AG04450 (cell line): ENCODE data around the gene FIBIN. TPM values are rescaled to one million over a fixed set of nuclear protein-coding genes. Genes with fewer than 3 reads are reported as not detected.

Experiments
- CTCF ChIA-PET: fragments of 300-600, 350-600 bp; formaldehyde crosslinking; extraction: SDS; loops from one replicate; lab custom pipeline; 2022; ENCODE audit warnings: antibody characterized with exemption, inconsistent platforms; lab: Charles Lee
- POLR2A ChIA-PET: fragments of 350-600 bp; formaldehyde crosslinking; extraction: SDS; loops from one replicate; lab custom pipeline; 2021; ENCODE audit warnings: antibody characterized with exemption, inconsistent platforms; lab: Yijun Ruan, JAX
- DNase-seq: peaks from one replicate; pipeline ENCODE4 v3.0.0-alpha.2; 2011; ENCODE audit warnings: low read depth, low spot score
- H3K27ac ChIP-seq: one replicate; pipeline ENCODE4 v1.5.1; 2012; ENCODE audit warnings: low read depth, low read length, control low read depth
- H3K27me3 ChIP-seq: one replicate; pipeline ENCODE4 v1.6.0; 2012; ENCODE audit warnings: low read length; ENCODE audit not compliant: control insufficient read depth, insufficient read depth
- H3K4me3 ChIP-seq: 2 replicates; pipeline ENCODE4 v1.5.1; 2011; ENCODE audit warnings: mild to moderate bottlenecking, low read depth, low read length, control low read depth
- H3K9me3 ChIP-seq: 2 replicates; pipeline ENCODE4 v1.5.1; 2012; ENCODE audit warnings: low read length; ENCODE audit not compliant: control insufficient read depth, insufficient read depth
- CTCF ChIP-seq: IDR thresholded peaks from 2 replicates; pipeline ENCODE4 v1.5.1; 2011; ENCODE audit warnings: low read depth, low read length, control low read depth, inconsistent platforms
- polyA plus RNA-seq: library from polyadenylated mRNA; depleted of rRNA; stranded (reverse); fragments of >200 nt; gene quantifications from 2 replicates; pipeline ENCODE4 v1.2.3, GENCODE V29; 2011; rRNA removed

The FIBIN gene
- polyA plus RNA-seq, 1 experiment: 49.0 TPM

GRCh38 chr11:27039873-27040272 lies 46.0 kb downstream of the FIBIN start:
- Histone ChIP-seq H3K9me3 (no peaks in the 10 kb centered on the region), H3K27me3 (no peaks in the 10 kb centered on the region), H3K27ac (no peak overlapping the region), H3K4me3 (no peak overlapping the region)
- ChIA-PET POLR2A (no interaction called here), CTCF (no interaction called here)
- no peak for DNase-seq
- TF ChIP-seq CTCF: 0 out of 2 replicates have a peak, but pooled peaks have one; percentile 4

- ChIA-PET CTCF (interaction anchor here (1.4 to 2.2 kb wide), 2 partner anchors 119 to 445 kb away, joined by 4 to 10 read pairs; no protein-coding TSS in a partner anchor), POLR2A (no interaction called here)
- no peaks in the 10 kb centered on the region for H3K9me3 ChIP-seq
- no peak within 1 kb of the TSS for H3K27ac ChIP-seq
- no peak for DNase-seq
- TF ChIP-seq CTCF: no peak
- no peaks in the 10 kb centered on the region for H3K27me3 ChIP-seq
- no peak within 1 kb of the TSS for H3K4me3 ChIP-seq
Observed at GRCh38 chr11:27040302-27041115, 46.6 kb downstream of the FIBIN start, which contains the start of gene BBOX1. TSS of gene BBOX1 (plus strand) at chr11:27040815. CDS start at chr11:27055431, 14,616 bp downstream.

DNA sequence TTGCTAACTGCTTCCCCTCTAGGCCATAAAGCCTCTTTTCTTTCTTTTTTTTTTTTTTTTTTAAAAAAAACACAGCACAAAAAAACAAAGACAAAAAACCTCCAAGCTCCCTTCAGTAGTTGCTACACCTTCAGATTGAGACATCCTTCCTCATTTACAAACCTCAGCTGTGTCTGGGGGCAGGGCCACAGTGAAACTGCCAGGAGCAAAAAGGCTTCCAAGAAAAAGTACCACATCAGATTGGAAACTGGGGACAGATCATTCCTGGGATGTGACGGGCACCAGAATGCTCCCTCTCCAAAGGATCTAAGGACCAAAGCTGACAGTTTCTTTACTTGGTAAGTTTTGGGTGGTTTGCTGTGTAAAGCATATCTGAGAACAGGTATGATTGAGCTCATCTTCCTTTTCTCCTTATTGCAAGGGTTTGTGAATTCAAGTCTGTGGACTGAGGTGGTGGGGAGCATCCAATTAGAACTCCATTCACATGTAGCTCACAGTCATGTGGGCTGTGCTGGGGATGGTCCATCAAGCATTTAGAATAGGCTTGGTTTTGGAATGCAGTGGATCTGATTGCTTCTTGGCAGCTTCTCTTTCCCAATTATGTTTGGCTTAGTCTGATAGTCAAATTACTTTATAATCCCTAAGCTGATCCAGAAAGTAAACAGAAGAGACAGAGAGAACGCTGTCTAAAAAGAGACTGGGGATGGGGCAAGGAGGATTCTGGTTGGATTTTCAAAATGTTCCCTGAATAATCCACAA lies 47.4 kb downstream of the FIBIN start:
- Histone ChIP-seq H3K9me3 (no peaks in the 10 kb centered on the region), H3K4me3 (no peak overlapping the region), H3K27me3 (no peaks in the 10 kb centered on the region), H3K27ac (no peak overlapping the region)
- POLR2A ChIA-PET: no interaction called here
- no peak for DNase-seq
- no peak for TF ChIP-seq CTCF
- CTCF ChIA-PET: interaction anchor here (1.4 to 2.2 kb wide), 2 partner anchors 118 to 445 kb away, joined by 4 to 10 read pairs; no protein-coding TSS in a partner anchor

Other genes with a start within 250 kb of the FIBIN start
- gene BBOX1, start 46.7 kb downstream of the FIBIN start, polyA plus RNA-seq: 0.06 and 0.07 TPM in 2 replicates